NCI-H2081 (cell line): ENCODE measurements around the gene TSNAXIP1.

Source experiments
- DNase-seq, 2 experiments: peaks; one replicate each; lab custom pipeline; 2025; lab: John Stamatoyannopoulos, UW

TSNAXIP1 gene

DNA sequence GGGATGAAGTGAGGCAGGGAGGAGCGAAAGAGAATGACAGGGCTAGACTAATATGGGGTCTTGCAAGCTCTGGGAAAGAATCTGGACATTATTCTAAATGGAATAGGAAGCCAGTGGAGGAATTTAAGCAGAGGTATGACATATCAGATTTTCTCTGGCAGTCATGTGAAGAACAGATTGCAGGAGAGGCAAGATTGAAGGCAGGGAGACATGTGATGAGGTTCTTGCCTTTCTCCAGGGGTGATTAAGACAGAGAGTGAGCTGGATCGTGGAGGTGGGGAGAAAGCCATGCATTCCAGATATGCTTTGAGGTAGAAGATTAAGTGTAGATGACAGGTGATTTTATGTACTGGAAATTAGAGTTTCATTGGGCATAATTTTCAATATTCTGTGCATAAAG, 31.1 kb downstream of the TSNAXIP1 start:
- DNase-seq: no peak

DNA sequence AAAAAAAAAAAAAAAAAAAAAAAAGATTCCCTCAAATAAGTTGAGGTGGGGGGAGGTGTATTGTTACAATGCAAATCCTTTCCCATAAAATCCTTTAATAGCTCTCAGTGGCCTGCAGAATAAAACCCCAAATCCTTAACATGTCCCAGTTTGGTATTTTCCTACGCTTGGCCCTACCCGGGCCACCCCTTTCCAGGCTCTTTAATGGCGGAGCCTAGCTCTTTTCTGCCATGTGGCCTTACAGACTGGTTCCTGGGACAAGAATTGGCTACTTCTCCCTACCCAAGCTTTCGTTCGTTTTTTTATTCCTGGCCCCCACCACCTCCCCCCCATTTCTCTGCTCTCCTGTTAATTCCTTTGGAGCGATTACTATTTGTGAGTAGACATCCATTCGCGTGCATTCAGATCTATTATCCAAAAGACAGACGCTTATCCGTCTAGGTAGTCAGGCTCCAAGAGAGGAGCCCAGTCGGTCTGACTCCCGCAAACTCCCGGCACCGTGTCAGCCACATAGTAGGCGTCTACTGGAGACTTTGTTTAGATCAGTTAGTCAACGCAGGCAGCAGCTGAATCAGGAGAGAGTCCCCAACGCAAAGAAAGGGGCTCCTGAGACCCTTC, 34.6 kb downstream of the TSNAXIP1 start:
- DNase-seq: no peak

GRCh38 chr16:67841816-67842508, 35.3 kb downstream of the TSNAXIP1 start, which contains the start of gene THAP11:
Gene THAP11, plus strand, starts transcription at chr16:67842320. Its CDS starts 235 bp downstream, at chr16:67842555.
- DNase-seq: peak; percentile 91 to 92

DNA sequence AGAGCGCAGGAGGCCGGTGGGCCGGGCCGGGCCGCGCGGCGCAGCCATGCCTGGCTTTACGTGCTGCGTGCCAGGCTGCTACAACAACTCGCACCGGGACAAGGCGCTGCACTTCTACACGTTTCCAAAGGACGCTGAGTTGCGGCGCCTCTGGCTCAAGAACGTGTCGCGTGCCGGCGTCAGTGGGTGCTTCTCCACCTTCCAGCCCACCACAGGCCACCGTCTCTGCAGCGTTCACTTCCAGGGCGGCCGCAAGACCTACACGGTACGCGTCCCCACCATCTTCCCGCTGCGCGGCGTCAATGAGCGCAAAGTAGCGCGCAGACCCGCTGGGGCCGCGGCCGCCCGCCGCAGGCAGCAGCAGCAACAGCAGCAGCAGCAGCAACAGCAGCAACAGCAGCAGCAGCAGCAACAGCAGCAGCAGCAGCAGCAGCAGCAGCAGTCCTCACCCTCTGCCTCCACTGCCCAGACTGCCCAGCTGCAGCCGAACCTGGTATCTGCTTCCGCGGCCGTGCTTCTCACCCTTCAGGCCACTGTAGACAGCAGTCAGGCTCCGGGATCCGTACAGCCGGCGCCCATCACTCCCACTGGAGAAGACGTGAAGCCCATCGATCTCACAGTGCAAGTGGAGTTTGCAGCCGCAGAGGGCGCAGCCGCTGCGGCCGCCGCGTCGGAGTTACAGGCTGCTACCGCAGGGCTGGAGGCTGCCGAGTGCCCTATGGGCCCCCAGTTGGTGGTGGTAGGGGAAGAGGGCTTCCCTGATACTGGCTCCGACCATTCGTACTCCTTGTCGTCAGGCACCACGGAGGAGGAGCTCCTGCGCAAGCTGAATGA, 36.0 kb downstream of the TSNAXIP1 start:
- peak in 1 of 2 experiments; percentile 62 for DNase-seq

- DNase-seq: no peak
These were observed 36.7 kb downstream of the TSNAXIP1 start for GRCh38 chr16:67843343-67843765.

GRCh38 chr16:67844497-67844896, 37.8 kb downstream of the TSNAXIP1 start:
- no peak for DNase-seq

DNA sequence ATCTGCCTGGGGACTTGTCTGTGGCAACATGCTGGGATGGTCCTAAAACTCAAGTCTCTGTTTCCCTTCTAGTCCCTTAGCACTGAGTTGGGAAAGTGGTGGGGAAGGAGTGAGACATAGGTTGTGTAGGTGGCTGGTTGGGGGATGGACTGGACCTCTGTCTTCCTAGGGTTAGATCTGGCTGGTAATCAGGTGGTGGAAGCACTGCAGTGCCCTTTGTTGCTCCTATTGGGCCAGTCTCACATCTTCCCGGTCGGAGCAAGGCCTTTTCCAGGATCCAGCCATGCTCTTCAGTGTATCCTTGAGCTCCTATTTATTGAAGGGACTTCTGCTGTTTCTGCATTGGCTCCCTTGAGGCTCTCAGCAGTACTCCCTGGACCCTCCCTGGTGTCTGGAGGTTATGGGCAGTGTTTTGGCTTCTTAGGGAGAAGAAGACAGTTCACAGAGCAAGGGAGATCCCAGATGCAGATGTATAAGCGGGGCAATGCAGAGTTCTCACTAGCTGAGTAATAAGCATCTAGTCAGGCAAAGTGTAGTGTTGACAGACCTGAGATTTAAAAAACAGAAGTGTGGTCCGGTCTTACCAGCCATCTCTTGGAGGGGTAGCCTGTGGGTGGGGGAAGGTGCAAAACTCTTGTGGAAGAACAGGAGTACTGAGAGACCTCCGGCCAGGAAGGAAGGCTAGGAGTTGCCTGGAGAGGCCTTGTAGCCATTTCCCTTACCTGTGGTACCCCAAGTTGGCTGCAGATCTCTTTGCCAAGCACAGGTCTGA, 38.8 kb downstream of the TSNAXIP1 start:
- DNase-seq: no peak

GRCh38 chr16:67846063-67846319, 39.3 kb downstream of the TSNAXIP1 start:
- no peak for DNase-seq

DNA sequence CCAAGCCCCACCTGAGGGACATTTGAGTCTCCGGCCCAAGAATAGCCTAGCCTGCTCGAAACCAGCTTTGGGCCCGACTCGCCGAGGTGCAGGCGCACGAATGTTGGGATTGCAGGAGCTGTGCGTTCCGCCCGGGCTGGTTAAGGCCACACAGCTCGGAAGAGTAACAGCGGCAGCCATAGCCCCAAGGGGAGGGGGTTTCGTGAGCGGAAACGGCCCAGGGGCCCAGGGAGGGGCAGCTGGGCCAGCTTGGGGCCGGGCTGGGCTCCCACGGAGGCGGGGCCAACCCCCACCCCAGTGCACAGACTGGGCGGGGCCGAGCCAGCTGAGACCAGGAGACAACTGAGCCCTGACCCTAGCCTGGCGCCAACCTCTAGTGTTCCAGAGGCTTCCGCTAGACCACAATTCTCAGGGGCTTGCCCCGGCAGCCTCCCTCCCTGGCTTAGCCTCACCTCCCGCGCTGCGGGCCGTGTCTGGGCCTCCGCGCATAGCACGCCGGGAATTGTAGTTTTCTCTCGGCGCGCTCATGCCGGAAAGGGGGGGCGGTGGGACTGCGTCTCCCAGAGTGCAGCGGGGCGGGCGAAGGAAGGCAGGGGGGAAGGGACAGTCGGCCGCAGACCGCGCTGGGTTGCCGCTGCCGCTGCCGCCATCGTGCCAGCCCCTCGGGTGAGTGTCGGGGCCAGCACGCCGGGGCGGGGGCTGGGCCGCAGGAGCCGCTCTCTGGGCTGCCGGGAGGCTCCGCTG, 39.8 kb downstream of the TSNAXIP1 start, which contains the start of gene NUTF2:
NUTF2 (plus strand) TSS at position 614 of the 744 bp plus-strand sequence. CDS start 18,198 bp downstream, outside the sequence.
- peak; percentile 91 to 95 for DNase-seq

- peak in 1 of 2 experiments; percentile 45 for DNase-seq
These were observed 40.6 kb downstream of the TSNAXIP1 start, which contains the start of gene CENPT for GRCh38 chr16:67847064-67847861. Gene CENPT, minus strand, starts transcription at chr16:67847693. Its CDS starts 13,834 bp downstream, at chr16:67833859.

- no peak for DNase-seq
These were observed 41.4 kb downstream of the TSNAXIP1 start for GRCh38 chr16:67848118-67848517.

DNA sequence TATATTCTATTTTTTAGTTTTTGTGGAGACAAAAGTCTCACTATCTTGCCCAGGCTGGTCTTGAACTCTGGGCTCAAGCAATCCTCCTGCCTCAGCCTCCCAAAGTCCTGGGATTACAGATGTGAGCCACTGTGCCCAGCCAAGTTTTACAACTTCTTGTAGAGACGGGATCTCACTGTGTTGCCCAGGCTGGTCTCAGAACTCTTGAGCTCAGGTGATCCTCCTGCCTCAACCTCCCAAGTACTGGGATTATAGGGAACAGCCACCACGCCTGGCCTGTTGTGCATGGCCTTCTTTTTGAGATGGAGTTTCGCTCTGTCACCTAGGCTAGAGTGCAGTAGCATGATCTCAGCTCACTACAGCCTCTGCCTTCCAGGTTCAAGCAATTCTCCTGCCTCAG, 47.0 kb downstream of the TSNAXIP1 start:
- no peak for DNase-seq

GRCh38 chr16:67855789-67856188, 49.1 kb downstream of the TSNAXIP1 start:
- no peak for DNase-seq

- DNase-seq: no peak
These were observed 50.3 kb downstream of the TSNAXIP1 start for GRCh38 chr16:67856927-67857546.

DNA sequence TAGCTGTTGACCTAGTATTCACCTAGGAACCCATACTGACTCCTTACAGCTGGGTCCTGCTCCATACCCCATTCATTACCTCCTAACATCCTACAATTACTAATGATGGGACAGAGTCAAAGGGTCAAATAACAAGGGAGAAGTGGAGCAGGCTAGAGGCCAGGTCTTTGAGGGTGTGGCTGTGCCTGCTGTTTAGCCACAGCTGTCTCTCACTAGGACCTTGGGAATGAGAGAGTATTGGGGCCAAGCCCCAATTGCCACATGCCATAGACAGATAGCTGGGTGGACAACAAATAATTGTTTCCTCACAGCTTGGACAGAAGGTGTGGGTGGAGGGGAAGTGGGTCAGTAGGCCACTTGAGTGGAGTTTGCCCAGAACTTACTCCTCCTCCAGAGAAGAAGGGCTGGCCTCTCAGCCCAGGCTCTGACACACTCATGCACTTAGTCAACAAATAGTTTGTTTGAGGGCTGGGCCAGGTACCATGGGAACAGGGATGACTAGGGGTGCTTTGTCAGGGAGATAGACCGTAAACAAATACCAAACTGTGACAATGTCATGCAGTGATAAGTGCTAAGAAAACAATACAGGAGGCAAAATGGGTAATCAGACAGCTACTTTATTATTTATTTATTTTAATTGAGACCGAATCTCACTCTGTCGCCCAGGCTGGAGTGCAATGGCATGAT, 51.0 kb downstream of the TSNAXIP1 start:
- DNase-seq: peak; percentile 60 to 81

DNA sequence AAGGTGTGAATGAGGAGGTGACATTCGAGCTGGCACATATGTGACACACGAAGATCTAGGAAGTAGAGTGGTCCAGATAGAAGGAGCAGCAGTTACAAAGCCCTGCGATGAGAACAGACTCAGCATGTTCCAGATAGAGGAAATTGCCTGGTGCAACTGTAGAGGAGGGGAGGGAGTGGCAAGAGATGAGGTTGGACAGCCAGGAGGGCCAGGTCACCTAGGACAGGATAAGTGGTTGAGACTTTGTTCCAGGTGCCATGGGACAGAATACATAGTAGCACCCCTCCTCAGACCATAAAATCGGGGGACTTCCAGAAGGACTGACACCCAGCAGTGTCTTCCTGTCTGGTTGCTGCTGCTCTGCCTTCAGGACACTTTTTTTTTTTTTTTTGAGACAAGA, 51.8 kb downstream of the TSNAXIP1 start:
- DNase-seq: no peak

- no peak for DNase-seq
These were observed 54.1 kb downstream of the TSNAXIP1 start for GRCh38 chr16:67860589-67861398.

- DNase-seq: no peak
These were observed 55.2 kb downstream of the TSNAXIP1 start for GRCh38 chr16:67861877-67862276.
